GM18502 (cell line): ENCODE results near the gene CAPN5.

Experiments
- ATAC-seq: cut with Tn5 transposase; IDR thresholded peaks from one replicate; pipeline ENCODE4 v1.9.1; 2021; ENCODE audit warnings: mild to moderate bottlenecking; ENCODE audit not compliant: unreplicated experiment, poor library complexity

The CAPN5 gene

DNA sequence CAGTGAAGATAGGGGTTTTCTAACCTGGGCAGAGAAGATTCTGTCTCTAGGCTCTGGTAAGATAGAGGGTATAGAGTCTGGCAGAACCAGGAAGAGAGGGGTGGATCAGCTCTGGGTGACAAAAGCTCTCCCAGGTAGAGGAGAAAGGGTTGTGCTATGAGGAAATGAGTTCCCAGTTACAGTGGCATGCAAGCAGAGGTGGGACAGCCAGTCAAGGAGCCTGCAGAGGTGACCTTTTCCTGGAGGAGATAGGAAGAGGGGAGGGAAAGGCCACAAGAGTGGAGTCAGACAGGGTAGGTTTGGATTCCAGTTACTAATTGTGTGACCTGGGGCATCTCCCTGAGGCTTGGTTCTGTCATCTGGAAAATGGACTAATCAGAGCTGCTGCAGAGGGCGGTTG is 3.4 kb upstream of the CAPN5 start:
- ATAC-seq, result no peak

DNA sequence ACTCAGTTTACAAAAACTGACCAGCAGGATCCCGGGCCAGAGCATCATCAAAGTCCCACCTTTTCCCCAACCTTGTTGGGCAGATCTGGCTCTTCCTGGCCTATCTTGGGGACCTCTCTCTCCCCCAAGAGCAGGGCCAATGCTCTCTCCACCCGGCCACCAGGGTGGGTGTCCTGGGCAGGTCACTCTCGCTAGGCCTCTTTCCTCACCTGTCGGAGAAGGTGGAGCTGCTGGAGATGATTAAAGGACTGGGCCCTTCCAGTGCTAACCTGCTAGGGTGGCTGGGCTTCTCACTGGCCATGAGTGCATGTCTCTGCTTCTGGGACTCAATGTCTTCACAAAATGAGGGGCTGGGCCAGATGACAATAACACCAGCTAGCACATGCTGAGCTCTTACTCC is 2.9 kb upstream of the CAPN5 start:
- no peak for ATAC-seq

- no peak for ATAC-seq
Measured at GRCh38 chr11:77064648-77065217, 2.0 kb upstream of the CAPN5 start.

- ATAC-seq, result no peak
Measured at GRCh38 chr11:77065878-77066228, 918 bp upstream of the CAPN5 start.

DNA sequence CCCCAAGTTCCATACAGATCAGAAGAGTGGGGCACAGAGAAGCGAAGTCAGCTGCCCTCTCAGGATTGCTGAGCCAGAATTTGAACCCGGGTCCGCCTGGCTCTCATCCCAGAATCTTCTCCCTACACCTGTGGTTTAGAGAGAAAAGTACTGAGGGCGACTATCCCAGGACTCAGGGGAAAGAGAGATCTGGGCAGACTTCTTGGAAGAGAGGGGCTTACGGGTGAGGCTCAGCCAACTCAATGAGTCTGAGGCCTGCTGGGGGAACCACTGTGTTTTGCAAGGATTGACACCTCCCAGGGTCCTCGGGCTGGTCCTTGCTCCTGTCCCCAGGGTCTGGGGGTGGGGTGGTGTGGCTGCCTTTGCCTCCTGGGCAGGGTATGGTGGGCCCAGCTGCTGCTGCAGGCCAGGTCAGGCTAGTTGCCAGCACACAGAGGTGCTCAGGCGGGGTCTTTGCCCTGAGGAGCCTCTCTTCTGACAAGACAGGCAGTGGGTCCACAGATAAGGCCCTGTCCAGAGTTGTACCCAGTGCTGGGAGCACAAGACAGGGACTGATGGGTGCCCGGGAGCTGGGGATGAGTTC is 1.2 kb downstream of the CAPN5 start:
- no peak for ATAC-seq

DNA sequence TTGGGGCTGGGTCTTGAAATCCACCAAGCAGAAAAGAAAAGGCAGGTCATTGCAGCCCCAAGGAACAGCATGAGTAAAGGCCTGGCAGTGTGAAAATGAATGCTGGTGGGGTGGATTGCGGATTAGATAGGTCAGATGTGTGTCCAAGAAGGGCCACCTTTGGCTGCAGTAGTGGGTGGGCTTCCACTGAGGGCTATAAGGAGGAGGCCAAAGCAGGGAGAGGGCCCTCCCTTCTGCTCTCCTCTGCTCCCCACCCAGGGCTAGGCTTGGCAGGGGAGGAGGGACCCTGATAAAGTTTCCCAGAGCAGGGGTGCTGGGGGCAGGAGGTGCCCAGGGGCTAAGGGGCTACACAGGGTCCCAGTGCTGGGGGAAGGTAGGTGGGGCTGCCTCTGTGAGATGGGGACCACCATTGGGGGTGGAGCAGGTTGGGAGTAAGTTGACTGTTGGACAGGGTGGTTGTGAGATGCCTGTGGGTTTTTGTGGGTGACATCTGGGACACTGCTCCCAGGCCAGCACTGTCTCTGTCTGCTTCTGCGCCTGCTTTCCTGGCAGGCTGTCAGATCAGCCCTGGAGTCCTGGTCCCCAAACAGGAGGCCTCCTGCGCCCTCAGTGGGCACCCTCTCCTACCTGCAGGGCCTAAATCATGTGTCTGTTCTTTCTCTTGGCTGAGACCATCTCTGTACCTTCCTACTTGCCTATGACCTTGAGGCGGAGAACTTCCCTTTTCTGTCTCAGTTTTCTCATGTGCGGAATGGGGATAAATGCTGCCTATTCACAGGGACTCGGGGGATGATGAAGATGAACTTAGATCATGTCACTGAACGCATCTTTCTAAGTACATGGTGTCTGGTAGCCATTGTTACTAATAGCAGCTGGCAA is 1.9 kb downstream of the CAPN5 start:
- no peak for ATAC-seq

DNA sequence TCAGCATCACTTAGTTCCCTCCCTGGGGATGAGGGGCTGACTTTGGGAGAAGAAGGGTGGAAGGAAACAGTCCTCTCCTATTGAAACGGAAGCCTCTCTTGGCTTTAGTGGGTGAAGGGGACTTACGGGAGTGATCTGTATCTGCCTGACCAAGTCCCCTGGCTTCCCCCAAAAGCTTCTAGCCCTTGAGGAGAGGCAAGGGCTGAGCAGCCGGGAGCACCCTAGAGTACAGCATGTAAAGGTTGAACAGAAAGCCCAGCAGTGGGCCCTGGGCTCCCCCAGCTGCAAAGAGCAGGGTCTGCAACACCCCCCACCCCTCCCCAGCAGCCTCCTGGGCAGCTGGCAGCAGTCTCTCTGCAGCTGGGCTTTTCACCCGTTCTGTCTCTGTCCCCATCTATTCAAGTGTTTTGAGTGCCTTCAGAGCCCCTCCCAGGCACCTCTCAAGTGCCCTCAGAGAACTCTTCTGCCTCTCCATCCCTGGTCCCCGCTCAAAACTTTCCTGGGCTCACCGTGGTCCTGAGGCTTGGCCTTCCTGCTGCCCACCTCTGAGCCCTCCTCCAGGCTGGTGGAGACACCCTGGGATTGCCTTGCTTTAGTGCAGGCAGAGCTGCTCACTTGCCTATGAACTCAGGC is 2.7 kb downstream of the CAPN5 start:
- ATAC-seq, result no peak

DNA sequence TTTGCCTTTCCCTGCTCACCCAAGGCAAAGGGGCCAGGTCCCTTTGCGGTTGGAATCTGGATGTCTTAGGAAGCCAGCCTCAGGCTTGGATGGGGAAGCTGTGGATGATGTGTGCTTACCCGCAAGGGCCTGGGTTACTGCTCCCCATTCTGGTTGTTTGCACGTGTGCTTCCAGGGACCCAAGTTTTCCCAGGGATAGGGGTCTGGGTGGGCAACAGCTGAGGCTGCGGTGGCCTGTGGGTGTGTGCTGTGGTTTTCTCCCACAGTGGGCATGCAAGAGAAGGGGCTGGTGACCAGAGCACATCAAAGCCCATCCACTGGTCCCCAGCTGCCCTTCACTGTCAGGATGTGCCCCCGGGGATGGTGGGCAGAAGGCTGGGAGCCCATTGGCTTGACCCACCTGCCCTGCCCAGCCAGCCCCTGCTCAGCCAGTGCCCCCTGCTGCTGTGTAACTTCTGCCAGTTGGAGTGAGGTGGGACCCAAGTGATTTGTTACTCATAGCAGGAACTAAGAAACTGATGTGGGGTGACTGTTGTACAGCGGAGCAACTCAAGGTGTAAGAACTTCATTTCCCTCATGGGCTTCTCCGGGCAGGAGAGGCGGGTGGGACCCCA is 3.3 kb downstream of the CAPN5 start:
- ATAC-seq, result no peak

DNA sequence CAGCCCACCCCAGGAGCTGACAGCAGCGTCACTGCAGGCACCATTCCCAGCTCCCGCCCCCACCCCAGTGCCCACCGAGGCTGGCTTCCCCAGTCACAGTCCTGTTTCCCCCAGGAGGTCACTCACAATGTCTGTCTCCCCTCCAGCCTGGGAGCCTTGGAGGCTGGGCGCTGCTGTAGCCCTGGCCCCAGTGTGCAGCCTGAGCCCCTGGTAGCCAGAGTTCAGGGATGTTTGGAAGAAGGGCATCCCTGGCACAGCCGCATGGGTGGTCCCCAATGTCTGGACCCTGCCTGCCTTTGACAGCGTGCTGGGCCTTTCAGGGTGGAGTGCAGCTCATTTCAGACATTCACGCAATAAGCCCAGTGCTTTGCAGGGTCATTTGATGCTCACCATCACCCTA is 4.3 kb downstream of the CAPN5 start:
- no peak for ATAC-seq

DNA sequence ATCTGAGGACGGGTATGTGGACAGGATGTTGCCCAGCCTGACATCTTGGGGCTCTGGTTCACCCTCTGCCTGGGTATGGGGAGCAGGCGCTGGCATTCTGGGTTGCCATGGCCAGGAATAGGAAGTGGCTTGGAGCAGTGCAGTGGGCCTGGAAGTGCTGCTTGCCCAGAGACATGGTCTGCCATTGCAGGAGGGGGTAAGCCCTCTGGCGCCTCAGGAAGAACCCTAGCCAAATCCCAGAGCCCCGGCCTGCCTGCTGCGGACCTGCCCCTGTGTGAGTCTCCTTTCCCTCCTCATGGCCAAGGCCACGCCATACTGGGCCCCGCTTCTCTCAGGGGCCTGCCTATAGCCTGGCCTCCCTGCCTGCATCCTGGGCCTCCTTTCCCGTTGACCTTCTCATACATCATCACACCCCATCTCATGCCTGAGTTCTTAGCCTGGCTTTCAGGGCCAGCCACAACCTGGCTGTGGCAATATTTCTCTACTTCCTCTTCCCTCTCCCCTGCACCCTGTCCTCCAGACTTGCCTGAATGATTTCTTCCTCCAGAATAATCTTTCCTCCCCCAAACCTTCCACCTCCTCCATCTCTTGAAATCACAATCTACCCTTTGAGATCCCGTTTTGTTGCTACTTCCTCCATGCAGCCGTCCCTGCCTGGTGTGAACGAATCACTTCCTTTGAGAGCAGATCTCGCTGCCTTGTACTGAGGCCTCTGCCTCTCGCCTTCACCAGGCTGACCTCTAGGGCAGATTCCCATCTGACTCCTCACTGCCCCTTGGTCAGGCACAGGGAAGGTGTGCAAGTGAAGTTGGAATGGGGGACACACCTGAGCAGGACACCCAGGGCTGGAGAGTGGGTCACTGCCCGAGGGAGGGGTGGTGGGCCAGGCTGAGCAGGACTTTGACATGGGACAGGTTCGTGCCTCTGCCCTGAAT is 5.2 kb downstream of the CAPN5 start:
- no peak for ATAC-seq

GRCh38 chr11:77072851-77073327 is 6.1 kb downstream of the CAPN5 start:
- no peak for ATAC-seq

DNA sequence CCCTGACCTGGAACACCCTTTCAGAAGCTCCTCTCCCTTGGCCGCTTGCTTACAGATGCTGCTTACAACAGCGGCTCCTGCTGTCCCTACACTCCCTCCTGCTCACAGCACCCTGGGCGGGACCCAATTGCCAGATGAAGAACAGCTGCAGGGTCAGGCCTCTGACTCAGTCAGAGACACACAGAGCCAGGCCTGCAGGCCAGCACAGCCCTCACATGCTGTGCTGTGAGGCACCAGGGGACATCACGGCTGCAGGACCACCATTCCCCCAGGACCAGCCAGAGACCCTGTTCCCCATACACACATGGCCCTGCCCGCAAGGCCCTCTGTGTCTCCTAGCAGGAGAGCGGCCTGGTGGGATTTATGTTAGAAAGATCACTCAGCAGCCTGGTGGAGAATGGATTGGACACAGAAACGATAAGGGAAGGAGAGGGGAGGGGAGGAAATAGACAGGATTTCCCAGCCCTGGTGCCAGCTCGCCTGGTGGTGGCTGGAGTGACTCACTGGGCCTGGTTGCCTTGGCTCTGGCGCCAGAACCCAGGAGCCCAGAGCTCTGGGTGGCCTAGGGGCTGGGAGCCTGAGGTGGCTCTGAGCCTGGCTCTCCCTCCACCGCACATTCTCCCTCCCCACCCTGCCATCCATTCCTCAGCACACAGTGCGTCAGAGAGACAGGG is 6.7 kb downstream of the CAPN5 start:
- no peak for ATAC-seq

DNA sequence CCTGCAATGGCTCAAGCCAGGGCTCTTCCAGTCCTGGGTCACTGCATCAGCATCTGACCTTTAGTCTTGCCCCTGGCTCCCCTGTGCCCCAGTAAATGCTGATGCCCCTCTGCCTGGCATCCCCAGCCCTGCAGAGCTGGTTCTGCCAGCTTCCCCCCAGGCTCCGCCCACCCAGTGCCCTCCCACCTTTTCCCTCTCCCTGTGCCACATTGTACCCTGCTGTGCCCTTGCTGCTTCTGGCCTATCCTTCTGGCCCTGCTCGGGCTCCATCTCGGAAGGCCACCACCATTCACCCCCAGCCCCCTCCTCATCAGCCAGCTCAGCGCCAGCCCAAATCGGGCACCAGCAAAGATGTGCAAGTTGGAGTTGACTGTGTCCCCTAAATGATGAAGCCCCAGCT is 7.4 kb downstream of the CAPN5 start:
- no peak for ATAC-seq

- ATAC-seq, result no peak
Measured at GRCh38 chr11:77074626-77075221, 8.0 kb downstream of the CAPN5 start.

GRCh38 chr11:77075425-77075905 is 8.7 kb downstream of the CAPN5 start:
- ATAC-seq, result no peak

DNA sequence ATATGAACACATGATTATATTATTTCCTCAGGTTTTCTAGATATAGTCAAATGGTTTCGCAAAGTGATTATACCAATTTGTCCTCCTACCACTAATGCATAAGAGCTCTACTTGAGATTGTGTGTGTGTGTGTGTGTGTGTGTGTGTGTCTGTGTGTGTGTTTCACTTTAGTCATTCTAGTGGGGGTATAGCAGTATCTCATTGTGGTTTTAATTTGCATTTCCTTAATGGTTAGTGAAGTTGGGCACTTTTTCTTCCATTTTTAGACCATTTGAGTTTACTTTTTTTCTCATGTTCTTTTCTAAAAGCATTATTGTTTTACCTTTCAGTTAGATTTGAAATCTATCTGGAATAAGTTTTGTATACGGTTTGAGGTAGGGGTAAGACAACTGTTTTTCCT is 12.9 kb downstream of the CAPN5 start:
- no peak for ATAC-seq

DNA sequence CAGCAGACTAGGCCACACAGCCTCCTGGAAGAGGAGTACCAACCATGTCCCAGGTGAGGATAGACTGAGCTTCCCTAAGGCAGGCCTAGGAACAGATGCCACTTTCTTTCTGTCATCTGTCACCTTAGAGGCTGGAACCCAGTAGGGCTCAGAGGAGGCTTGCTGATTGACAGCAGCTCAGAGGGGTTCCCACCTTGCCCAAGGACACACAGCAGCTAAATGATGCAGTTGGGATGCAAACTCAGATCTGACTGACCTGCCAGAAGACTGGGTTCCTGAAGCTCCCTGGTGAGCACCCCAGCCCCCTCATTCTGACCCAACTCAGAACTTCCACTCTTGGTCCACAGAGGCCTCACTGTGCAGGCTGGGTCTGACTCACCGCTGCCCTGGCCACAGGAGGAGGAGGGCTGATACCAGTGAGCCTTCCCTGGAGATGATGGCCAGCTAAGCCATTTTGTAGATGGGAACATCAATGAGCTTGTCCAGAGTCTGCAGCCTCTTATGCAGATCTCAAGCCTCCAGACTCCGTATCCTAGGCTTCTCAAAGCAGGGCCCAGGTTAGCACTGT is 14.0 kb downstream of the CAPN5 start:
- ATAC-seq, result no peak

DNA sequence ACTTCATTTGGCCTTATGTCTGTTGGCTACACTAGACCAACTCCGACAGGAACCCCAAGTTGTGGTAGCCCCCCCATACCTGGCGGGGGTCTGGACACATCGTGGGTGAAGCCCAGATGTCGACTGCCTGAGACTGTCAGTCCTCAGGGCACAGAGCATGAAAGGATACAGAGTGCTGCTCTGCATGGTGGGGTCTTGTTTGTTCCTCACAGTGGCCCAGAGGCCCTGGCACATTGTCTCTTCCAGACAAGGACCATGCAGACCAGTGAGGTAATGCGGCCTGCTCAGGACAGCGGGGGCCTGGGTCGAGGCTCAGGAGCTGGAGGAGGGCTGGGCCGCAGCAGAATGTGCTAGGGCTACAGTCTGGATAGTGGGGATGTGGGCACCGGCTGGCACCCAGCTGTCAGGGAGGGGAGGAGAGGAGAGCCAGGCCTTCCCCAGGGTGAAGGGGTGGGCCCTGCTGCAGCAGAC is 14.6 kb downstream of the CAPN5 start:
- ATAC-seq, result no peak
